ENCODE results near the gene PSMB5. TPM values are rescaled to one million over a fixed set of nuclear protein-coding genes. Genes with fewer than 3 reads are reported as not detected.

Gene PSMB5
- total and polyA plus RNA-seq, 2 of the 13 experiments (the other 11 are each of a cell fraction or from before 2014, with no cell fraction given): 705 to 871 TPM

DNA sequence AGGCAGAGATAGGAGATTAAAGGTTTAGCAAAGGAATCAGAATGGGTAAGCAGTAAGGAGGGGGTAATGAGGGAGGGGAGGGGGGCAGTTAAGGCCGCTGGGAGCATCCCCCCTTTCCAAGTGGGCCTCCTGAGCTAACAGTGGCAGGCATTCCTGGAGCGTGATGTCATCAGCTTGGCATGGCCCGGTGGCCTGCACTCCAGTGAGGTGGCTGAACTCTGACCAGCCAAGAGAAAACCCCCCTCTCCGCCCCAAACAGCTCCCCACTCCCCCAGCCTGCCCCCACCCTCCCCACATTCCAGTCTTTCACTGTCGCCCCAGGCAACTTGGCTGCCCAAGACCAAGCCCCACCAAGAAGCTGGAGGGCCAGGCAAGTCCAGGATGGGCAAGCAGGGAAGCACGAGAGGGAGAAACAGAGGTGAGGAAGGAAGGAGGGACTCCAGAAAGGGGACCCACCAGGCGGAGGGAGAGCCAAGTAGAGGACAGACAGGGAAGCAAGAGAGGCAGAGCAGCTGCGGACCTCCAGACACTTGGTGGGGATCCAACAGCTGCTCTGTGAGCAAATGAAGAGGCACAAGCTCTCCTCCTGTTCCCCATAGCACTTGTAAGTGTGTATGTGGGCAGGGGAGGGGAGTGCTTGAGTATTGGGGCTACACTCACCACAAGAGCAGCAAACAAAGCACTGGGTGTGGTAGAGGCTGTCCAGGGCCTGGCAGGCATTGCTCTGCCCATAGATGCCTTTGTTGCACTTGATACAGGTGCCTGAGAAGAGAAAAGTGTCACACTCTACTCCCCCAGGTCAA, 56.8 kb downstream of the PSMB5 start (continued):
- no peak for TF ChIP-seq ZSCAN5A (CRISPR knock-in tag; IDR thresholded peaks at IDR 0.05; ENCODE audit: borderline replicate concordance)
- no peak for TF ChIP-seq FLYWCH1 (CRISPR knock-in tag; IDR thresholded peaks at IDR 0.05)
- peak; percentile 85 for TF ChIP-seq GATAD1 (CRISPR knock-in tag; IDR thresholded peaks at IDR 0.05)
- no peak for TF ChIP-seq ZNF562 (CRISPR knock-in tag; IDR thresholded peaks at IDR 0.05; ENCODE audit: borderline replicate concordance)
- TF ChIP-seq, protein P1, sequence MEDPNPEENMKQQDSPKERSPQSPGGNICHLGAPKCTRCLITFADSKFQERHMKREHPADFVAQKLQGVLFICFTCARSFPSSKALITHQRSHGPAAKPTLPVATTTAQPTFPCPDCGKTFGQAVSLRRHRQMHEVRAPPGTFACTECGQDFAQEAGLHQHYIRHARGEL (CRISPR knock-in tag; IDR thresholded peaks at IDR 0.05): no peak
- TF ChIP-seq ZNF614 (CRISPR knock-in tag; IDR thresholded peaks at IDR 0.05; ENCODE audit: borderline replicate concordance): peak; percentile 50; the same call in 1 of the 2 replicates
- no peak for TF ChIP-seq ZNF589 (CRISPR knock-in tag; conservative IDR thresholded peaks at IDR 0.05)
- no peak for TF ChIP-seq SATB2 (CRISPR knock-in tag; IDR thresholded peaks at IDR 0.05)
- TF ChIP-seq IRF2 (CRISPR knock-in tag; IDR thresholded peaks at IDR 0.05): peak; percentile 95
- no peak; the same call in 1 of the 2 replicates for TF ChIP-seq MYNN (CRISPR knock-in tag; IDR thresholded peaks at IDR 0.05; ENCODE audit: low read depth)
- TF ChIP-seq PRDM4 (CRISPR knock-in tag; IDR thresholded peaks at IDR 0.05; ENCODE audit: borderline replicate concordance): no peak
- TF ChIP-seq, protein P2, sequence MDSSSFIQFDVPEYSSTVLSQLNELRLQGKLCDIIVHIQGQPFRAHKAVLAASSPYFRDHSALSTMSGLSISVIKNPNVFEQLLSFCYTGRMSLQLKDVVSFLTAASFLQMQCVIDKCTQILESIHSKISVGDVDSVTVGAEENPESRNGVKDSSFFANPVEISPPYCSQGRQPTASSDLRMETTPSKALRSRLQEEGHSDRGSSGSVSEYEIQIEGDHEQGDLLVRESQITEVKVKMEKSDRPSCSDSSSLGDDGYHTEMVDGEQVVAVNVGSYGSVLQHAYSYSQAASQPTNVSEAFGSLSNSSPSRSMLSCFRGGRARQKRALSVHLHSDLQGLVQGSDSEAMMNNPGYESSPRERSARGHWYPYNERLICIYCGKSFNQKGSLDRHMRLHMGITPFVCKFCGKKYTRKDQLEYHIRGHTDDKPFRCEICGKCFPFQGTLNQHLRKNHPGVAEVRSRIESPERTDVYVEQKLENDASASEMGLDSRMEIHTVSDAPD (CRISPR knock-in tag; IDR thresholded peaks at IDR 0.05): no peak
- TF ChIP-seq ZSCAN9 (CRISPR knock-in tag; IDR thresholded peaks at IDR 0.05; ENCODE audit: borderline replicate concordance): peak; percentile 56
- TF ChIP-seq, protein P3, sequence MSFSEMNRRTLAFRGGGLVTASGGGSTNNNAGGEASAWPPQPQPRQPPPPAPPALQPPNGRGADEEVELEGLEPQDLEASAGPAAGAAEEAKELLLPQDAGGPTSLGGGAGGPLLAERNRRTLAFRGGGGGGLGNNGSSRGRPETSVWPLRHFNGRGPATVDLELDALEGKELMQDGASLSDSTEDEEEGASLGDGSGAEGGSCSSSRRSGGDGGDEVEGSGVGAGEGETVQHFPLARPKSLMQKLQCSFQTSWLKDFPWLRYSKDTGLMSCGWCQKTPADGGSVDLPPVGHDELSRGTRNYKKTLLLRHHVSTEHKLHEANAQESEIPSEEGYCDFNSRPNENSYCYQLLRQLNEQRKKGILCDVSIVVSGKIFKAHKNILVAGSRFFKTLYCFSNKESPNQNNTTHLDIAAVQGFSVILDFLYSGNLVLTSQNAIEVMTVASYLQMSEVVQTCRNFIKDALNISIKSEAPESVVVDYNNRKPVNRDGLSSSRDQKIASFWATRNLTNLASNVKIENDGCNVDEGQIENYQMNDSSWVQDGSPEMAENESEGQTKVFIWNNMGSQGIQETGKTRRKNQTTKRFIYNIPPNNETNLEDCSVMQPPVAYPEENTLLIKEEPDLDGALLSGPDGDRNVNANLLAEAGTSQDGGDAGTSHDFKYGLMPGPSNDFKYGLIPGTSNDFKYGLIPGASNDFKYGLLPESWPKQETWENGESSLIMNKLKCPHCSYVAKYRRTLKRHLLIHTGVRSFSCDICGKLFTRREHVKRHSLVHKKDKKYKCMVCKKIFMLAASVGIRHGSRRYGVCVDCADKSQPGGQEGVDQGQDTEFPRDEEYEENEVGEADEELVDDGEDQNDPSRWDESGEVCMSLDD (CRISPR knock-in tag; IDR thresholded peaks at IDR 0.05; ENCODE audit: borderline replicate concordance): no peak
- TF ChIP-seq TEF (CRISPR knock-in tag; IDR thresholded peaks at IDR 0.05): no peak
- no peak for TF ChIP-seq MAX (IDR thresholded peaks at IDR 0.05)
- peak; percentile 71 for TF ChIP-seq ZNF350 (CRISPR knock-in tag; IDR thresholded peaks at IDR 0.05; ENCODE audit: borderline replicate concordance, low read depth)
- TF ChIP-seq NFRKB (IDR thresholded peaks at IDR 0.05): 0 out of 2 replicates have a peak, but pooled peaks have one; percentile 2
- no peak for TF ChIP-seq CCAR2 (optimal IDR thresholded peaks at IDR 0.05; ENCODE audit: low read depth, low read length)
- no peak for TF ChIP-seq ZNF780A (CRISPR knock-in tag; IDR thresholded peaks at IDR 0.05)
